Adrenal gland (tissue), 12 donors: Measurements from ENCODE around the gene TSPAN15. TPM values are rescaled to one million over a fixed set of nuclear protein-coding genes. Genes with fewer than 3 reads are reported as not detected.

Experiments used
- DNase-seq, 7 donors: peaks; one replicate each; pipeline ENCODE4 v3.0.0-alpha.2; 2019 to 2020
- H3K27ac ChIP-seq, 5 donors: fragments of 200-600 bp; sonication (generic) in 4 of 5; 1 replicate in 3 of 5; 2 replicates in 2 of 5; pipeline versions ENCODE4 v1.5.1 to v1.8.0; 2016 to 2020; ENCODE audit warnings: mild to moderate bottlenecking in 1 of 5
- H3K27me3 ChIP-seq: fragments of 200-600 bp; 2 replicates; pipeline ENCODE4 v1.8.0; 2021
- H3K36me3 ChIP-seq, 2 donors: fragments of 200-600 bp; replicated peaks in 1 of 2; 1 replicate in 1 of 2; 2 replicates in 1 of 2; pipeline versions ENCODE4 v1.5.1 to v1.8.0; 2018 to 2022
- H3K4me1 ChIP-seq, 2 donors: fragments of 200-600 bp; replicated peaks in 1 of 2; 1 replicate in 1 of 2; 2 replicates in 1 of 2; pipeline versions ENCODE4 v1.5.1 to v1.8.0; 2018 to 2021
- H3K4me3 ChIP-seq, 4 donors: fragments of 200-600 bp; sonication (generic) in 3 of 4; one replicate each; pipeline ENCODE4 v1.5.1; 2016 to 2018
- H3K9me3 ChIP-seq, 3 donors: fragments of 200-600 bp; sonication (generic) in 1 of 3; replicated peaks in 1 of 3; 1 replicate in 2 of 3; 2 replicates in 1 of 3; pipeline versions ENCODE4 v1.5.1 to v1.8.0; 2016 to 2021
- CTCF ChIP-seq, 6 experiments: fragments of 450-650 bp in 4 of 6; fragments of 200-600 bp in 2 of 6; sonication (generic) in 1 of 6; IDR thresholded peaks; 1 replicate in 5 of 6; 2 replicates in 1 of 6; pipeline versions ENCODE4 v1.5.1 to v1.8.0; 2016 to 2021; ENCODE audit warnings: antibody characterized with exemption in 6 of 6, mild to moderate bottlenecking in 2 of 6, moderate library complexity in 1 of 6
- POLR2A ChIP-seq, 2 donors: fragments of 450-650 bp; IDR thresholded peaks; one replicate each; pipeline ENCODE4 v1.6.1; 2017; ENCODE audit warnings: antibody characterized with exemption in 2 of 2, mild to moderate bottlenecking in 2 of 2, moderate library complexity in 1 of 2
- WGBS, 4 donors: extraction: QIAGEN DNeasy Blood & Tissue Kit in 2 of 4; methylation state at CpG; one replicate each; pipeline versions ENCODE4 v1.1.5 to v1.1.7; 2013 to 2017; 5-methylcytosine and 5-hydroxymethylcytosine counted together
- intact Hi-C, 2 donors: fragments of 100-400 bp; cut with DNase I; formaldehyde crosslinking; loops; one replicate each; pipeline versions ENCODE4 v1.14.1 to v1.15.0; 2022 to 2023
- polyA plus RNA-seq, 3 donors: library from polyadenylated mRNA; stranded (reverse); fragments of 200-250 nt in 2 of 3; fragments of 350-450 nt in 1 of 3; fragmentation: Illumina TruSeq in 1 of 3; extraction: RNeasy Lipid Tissue Mini Kit (QIAGEN cat#74804) in 1 of 3; gene quantifications; one replicate each; pipeline ENCODE4 v1.2.3, GENCODE V29; 2013 to 2014
- total RNA-seq, 9 donors: library from RNA; depleted of rRNA in 4 of 9; stranded (reverse); fragments of >200 nt in 4 of 9; fragments of 120-200 nt in 1 of 9; fragmentation: NEBNext Ultra II Directional in 1 of 9; extraction: Animal tissue kit (Norgen Biotek cat#: 25700) in 1 of 9; gene quantifications; one replicate each; pipeline versions ENCODE4 v1.1.0 to v1.2.4, GENCODE V29; 2013 to 2023
- donor health status: healthy with polysubstance abuse.
- donor health status: Bipolar disorder and iron deficiency.
- donor health status: DM: yes; HTN: yes; CAD: no.
- donor health status: DM: no; HTN: no; CAD: no.
- donor health status: DM: no; HTN: no; CAD: no.
- donor health status: DM: yes; HTN: yes; CAD: no.

The TSPAN15 gene
- total and polyA plus RNA-seq, 12 donors = 5.6 to 14.8 (median 10.8) TPM

DNA sequence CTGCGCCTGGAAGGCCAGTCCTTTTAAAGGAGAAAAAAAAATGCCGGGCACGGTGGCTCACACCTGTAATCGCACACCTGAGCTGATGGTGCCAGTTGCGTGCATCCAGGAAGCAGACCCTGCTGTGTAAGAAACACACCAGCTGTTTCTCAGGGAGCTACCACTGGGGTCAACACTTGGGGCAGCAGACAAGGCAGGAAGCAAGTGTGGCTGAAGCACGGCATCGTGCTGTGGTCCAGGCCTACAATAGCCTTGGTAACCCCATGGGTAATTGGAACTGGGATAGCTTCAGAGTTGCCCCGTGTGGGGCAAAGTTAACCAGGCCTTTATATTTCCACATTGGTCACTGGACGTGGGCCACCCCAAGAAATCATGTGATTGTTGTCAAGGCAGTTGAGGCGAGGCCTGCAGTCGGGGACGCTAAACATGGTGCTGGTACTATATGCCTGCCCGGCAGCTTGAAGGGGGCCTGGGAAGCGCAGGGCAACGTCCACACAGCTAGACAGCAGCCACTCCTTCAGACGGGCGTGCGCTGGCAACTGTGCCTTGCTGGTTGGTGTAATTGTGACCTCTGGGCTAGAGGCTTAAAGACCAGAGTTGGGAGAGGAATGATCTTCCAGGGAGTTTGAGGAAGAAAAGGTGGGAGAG lies 32.0 kb upstream of the TSPAN15 start:
- DNase-seq = no peak
- intact Hi-C loops = no loop called here

DNA sequence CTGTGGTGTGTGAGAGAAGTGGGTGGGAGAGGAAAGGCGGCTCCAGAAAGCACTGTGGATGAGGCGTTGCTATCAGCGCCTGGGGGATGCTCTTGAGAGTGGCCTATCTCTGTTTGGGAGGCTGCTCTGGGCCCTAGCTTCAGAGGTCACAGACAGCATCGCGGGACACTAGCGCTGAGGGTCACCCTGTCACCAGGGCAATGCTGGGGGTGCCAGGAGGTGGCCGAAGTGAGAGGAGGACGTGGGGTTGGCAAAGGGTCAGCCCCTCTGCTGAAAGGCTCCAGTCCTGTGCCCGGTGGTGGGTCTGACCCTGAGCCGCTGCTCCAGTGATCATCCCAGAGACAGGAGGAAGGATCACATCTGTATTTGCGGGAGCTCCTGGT lies 31.5 kb upstream of the TSPAN15 start:
- no peak for DNase-seq
- no peaks in the 10 kb centered on the region for H3K27me3 ChIP-seq
- 80 to 89% (median 83%) methylated on average over 9 to 11 of the region's 11 CpGs for WGBS, 4 donors
- no peaks in the 10 kb centered on the region for H3K9me3 ChIP-seq
- intact Hi-C loops = loop anchor here in 1 of 2 donors (10.0 kb wide), 1 partner anchor 215 kb away; the partner anchor contains the start of gene FAM241B
- no peak overlapping the region for H3K27ac ChIP-seq
- H3K36me3 ChIP-seq = no peaks in the 10 kb centered on the region
- TF ChIP-seq CTCF (IDR thresholded peaks at IDR 0.05) = no peak
- no peak for TF ChIP-seq POLR2A (IDR thresholded peaks at IDR 0.05)
- H3K4me1 ChIP-seq = no peaks in the 10 kb centered on the region
- H3K4me3 ChIP-seq = no peak overlapping the region

More for the DNA sequence above, 32.0 kb upstream of the TSPAN15 start:
- WGBS, 4 donors = 89 to 93% (median 92%) methylated on average over 17 to 18 of the region's 18 CpGs
- H3K9me3 ChIP-seq = no peaks in the 10 kb centered on the region
- no peak overlapping the region for H3K27ac ChIP-seq
- TF ChIP-seq CTCF (IDR thresholded peaks at IDR 0.05) (no peak), POLR2A (IDR thresholded peaks at IDR 0.05) (no peak)
- no peaks in the 10 kb centered on the region for H3K36me3 ChIP-seq
- H3K4me1 ChIP-seq = no peaks in the 10 kb centered on the region
- no peaks in the 10 kb centered on the region for H3K27me3 ChIP-seq
- no peak overlapping the region for H3K4me3 ChIP-seq

DNA sequence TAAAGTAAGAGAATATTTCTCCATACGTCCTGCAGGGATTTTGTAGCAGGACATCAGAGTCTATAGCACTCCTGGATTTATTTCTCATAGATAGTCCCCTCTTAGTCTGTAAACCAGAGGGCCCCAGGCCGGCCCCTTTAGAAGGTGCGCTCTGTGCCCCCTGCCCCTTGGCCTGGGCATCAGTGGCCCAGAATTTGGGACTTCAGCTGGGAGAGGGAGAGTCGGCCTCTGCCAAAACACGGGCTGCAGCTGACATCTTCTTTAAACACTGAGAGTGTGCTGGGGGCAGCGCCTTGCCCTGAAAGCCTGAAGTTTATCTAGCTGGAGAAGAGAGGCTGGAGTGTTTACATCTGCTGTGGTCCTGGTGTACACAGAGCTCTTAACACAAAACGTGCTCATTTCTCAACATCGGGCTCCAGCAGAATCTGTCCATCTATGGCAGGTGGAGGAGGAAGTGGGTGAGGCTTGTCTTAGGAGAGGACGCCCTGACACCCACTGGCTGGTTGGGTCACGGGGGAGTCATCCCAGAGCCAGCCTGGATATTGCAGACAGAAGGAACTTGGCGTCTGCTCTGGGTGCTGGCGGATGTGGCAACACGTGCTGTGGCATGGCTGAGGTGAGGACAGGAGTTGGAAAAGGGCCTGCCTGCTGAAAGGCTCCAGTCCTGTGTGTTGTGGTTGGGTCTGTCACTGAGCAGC lies 29.5 kb upstream of the TSPAN15 start:
- intact Hi-C loops = loop anchor here in 1 of 2 donors (10.0 kb wide), 1 partner anchor 213 kb away; the partner anchor contains the start of gene FAM241B
- H3K9me3 ChIP-seq = no peaks in the 10 kb centered on the region
- TF ChIP-seq POLR2A (IDR thresholded peaks at IDR 0.05) = no peak
- TF ChIP-seq CTCF (IDR thresholded peaks at IDR 0.05) = no peak
- no peak overlapping the region for H3K4me3 ChIP-seq
- H3K36me3 ChIP-seq = no peaks in the 10 kb centered on the region
- no peak for DNase-seq
- H3K27me3 ChIP-seq = no peaks in the 10 kb centered on the region
- 77 to 81% (median 80%) methylated on average over 6 to 13 of the region's 13 CpGs for WGBS, 4 donors
- H3K27ac ChIP-seq = no peak overlapping the region
- no peaks in the 10 kb centered on the region for H3K4me1 ChIP-seq

- intact Hi-C loops = loop anchor here in 1 of 2 donors (10.0 kb wide), 1 partner anchor 212 kb away; the partner anchor contains the start of gene FAM241B
- Histone ChIP-seq H3K36me3 (no peaks in the 10 kb centered on the region), H3K4me3 (no peak overlapping the region), H3K27me3 (no peaks in the 10 kb centered on the region), H3K27ac (no peak overlapping the region), H3K9me3 (no peaks in the 10 kb centered on the region), H3K4me1 (no peaks in the 10 kb centered on the region)
- TF ChIP-seq POLR2A (IDR thresholded peaks at IDR 0.05) = no peak
- no peak for TF ChIP-seq CTCF (IDR thresholded peaks at IDR 0.05)
- 78 to 90% (median 85%) methylated on average over 4 of the region's 4 CpGs for WGBS, 4 donors
- DNase-seq = no peak
Measured at GRCh38 chr10:69422676-69423075, 28.6 kb upstream of the TSPAN15 start.
